ENCODE results near the gene ANAPC10.

Gene ANAPC10

DNA sequence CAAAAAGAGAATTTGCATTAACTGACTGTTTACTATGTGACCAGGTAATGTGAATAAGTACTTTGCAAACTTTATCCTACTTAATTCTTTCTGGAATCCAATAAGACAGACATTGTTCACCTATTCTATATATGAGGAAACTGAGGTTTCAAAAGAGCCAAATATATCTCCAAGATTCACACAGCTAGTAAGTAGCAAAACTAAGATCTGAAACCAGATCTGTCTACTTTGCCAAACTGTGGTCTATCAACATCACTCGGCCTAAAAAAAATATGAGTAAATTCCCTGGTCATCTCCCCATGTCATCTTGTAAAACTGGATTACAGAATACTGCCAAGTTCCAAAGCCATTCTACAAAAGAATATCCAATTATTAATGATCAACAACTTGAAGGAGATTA lies 52.8 kb downstream of the ANAPC10 start:
- DNase-seq = peak; percentile 66
- peak overlapping the region; percentile 12; the same call in 1 of the 2 replicates for H3K4me2 ChIP-seq (ENCODE audit: low read depth, low read length)
- no peak overlapping the region for H3K9ac ChIP-seq (ENCODE audit: low read length)

DNA sequence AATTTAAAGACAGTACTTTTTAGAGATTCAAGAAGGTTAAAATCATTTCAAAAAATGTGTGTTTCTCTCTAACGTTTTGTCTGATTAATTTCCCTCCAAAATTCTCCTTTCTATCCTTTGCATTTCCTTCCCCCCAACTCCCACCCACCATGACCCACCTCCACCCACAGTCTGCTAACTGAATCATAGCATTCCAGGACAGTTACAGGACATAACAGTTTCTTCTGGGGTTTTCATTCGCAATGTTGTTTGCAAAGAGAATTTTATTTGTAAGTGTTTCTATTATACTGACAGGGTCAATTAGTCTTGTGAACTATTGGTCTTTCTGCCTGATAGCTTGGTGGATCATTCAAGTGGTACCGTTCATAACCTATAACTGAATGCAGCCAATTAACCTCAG lies 53.7 kb downstream of the ANAPC10 start:
- H3K4me2 ChIP-seq (ENCODE audit: low read depth, low read length) = no peak overlapping the region
- H2AFZ ChIP-seq (ENCODE audit: low read length) = no peak overlapping the region
- no peak overlapping the region for H3K9ac ChIP-seq (ENCODE audit: low read length)
- no peak overlapping the region for H3K4me3 ChIP-seq (ENCODE audit: low read length)
- peaks cover 4% of the 10 kb centered on the region; the same call in 1 of the 2 replicates for H3F3A ChIP-seq (ENCODE audit: insufficient read depth, low read length)
- TF ChIP-seq, protein P1, sequence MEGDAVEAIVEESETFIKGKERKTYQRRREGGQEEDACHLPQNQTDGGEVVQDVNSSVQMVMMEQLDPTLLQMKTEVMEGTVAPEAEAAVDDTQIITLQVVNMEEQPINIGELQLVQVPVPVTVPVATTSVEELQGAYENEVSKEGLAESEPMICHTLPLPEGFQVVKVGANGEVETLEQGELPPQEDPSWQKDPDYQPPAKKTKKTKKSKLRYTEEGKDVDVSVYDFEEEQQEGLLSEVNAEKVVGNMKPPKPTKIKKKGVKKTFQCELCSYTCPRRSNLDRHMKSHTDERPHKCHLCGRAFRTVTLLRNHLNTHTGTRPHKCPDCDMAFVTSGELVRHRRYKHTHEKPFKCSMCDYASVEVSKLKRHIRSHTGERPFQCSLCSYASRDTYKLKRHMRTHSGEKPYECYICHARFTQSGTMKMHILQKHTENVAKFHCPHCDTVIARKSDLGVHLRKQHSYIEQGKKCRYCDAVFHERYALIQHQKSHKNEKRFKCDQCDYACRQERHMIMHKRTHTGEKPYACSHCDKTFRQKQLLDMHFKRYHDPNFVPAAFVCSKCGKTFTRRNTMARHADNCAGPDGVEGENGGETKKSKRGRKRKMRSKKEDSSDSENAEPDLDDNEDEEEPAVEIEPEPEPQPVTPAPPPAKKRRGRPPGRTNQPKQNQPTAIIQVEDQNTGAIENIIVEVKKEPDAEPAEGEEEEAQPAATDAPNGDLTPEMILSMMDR (IDR thresholded peaks at IDR 0.05; ENCODE audit: low read length) = no peak
- TF ChIP-seq EZH2 (optimal IDR thresholded peaks at IDR 0.05; ENCODE audit: low read depth, low read length) (no peak), EZH2phosphoT487 (IDR thresholded peaks at IDR 0.05; ENCODE audit: low read length) (no peak)
- H4K20me1 ChIP-seq (ENCODE audit: insufficient read depth, low read length) = no peaks in the 10 kb centered on the region
- no peaks in the 10 kb centered on the region for H3K36me3 ChIP-seq (replicated peaks; ENCODE audit: insufficient read depth, low read length)
- DNase-seq = no peak
- H3K27ac ChIP-seq (ENCODE audit: low read length) = no peak overlapping the region
- peaks cover 6% of the 10 kb centered on the region; the same call in 1 of the 2 replicates for H3K79me2 ChIP-seq (ENCODE audit: low read length)
- peaks cover 24% of the 10 kb centered on the region for H3K4me1 ChIP-seq (ENCODE audit: low read length)
- no peaks in the 10 kb centered on the region for H3K27me3 ChIP-seq (replicated peaks; ENCODE audit: insufficient read depth, low read length)
- no peaks in the 10 kb centered on the region for H3K9me3 ChIP-seq (replicated peaks; ENCODE audit: insufficient read depth, low read length)
- no peaks in the 10 kb centered on the region for H3K9me2 ChIP-seq (replicated peaks; ENCODE audit: insufficient read depth, low read length)

More for the DNA sequence above, 52.8 kb downstream of the ANAPC10 start:
- Histone ChIP-seq H3K36me3 (replicated peaks; ENCODE audit: insufficient read depth, low read length) (no peaks in the 10 kb centered on the region), H3K4me3 (ENCODE audit: low read length) (no peak overlapping the region), H3K27ac (ENCODE audit: low read length) (no peak overlapping the region), H3K4me1 (ENCODE audit: low read length) (peaks cover 24% of the 10 kb centered on the region), H3F3A (ENCODE audit: insufficient read depth, low read length) (peaks cover 4% of the 10 kb centered on the region; the same call in 1 of the 2 replicates), H3K27me3 (replicated peaks; ENCODE audit: insufficient read depth, low read length) (no peaks in the 10 kb centered on the region), H3K79me2 (ENCODE audit: low read length) (peaks cover 6% of the 10 kb centered on the region; the same call in 1 of the 2 replicates), H3K9me2 (replicated peaks; ENCODE audit: insufficient read depth, low read length) (no peaks in the 10 kb centered on the region), H4K20me1 (ENCODE audit: insufficient read depth, low read length) (no peaks in the 10 kb centered on the region), H3K9me3 (replicated peaks; ENCODE audit: insufficient read depth, low read length) (no peaks in the 10 kb centered on the region), H2AFZ (ENCODE audit: low read length) (no peak overlapping the region)
- TF ChIP-seq EZH2phosphoT487 (IDR thresholded peaks at IDR 0.05; ENCODE audit: low read length) = no peak
- no peak for TF ChIP-seq EZH2 (optimal IDR thresholded peaks at IDR 0.05; ENCODE audit: low read depth, low read length)
- TF ChIP-seq, protein P1 (IDR thresholded peaks at IDR 0.05; ENCODE audit: low read length) = no peak

DNA sequence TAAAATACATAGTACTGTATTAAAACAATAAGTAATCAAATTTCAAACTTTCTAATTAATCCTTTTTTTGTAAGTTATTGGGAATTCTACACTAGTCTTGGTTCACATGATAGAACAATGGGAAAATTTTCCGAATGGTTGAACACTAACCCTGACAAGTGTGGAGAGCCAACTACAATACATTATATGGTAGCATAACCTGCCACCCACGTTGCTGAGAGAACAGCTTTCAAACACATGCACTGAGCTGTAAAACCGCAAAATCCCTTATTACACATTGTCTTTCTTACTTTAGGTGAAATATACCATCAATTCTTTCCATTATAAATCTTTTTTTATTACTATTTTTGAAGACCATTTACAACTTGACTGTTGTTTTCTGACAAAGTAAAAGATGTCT lies 54.7 kb downstream of the ANAPC10 start:
- no peaks in the 10 kb centered on the region for H3K27me3 ChIP-seq (replicated peaks; ENCODE audit: insufficient read depth, low read length)
- no peaks in the 10 kb centered on the region for H3K9me2 ChIP-seq (replicated peaks; ENCODE audit: insufficient read depth, low read length)
- H3K27ac ChIP-seq (ENCODE audit: low read length) = no peak overlapping the region
- H3K9ac ChIP-seq (ENCODE audit: low read length) = no peak overlapping the region
- H3K4me1 ChIP-seq (ENCODE audit: low read length) = peaks cover 24% of the 10 kb centered on the region
- H3K4me3 ChIP-seq (ENCODE audit: low read length) = no peak overlapping the region
- H3K4me2 ChIP-seq (ENCODE audit: low read depth, low read length) = no peak overlapping the region
- no peaks in the 10 kb centered on the region for H3K36me3 ChIP-seq (replicated peaks; ENCODE audit: insufficient read depth, low read length)
- no peaks in the 10 kb centered on the region for H4K20me1 ChIP-seq (ENCODE audit: insufficient read depth, low read length)
- H3K79me2 ChIP-seq (ENCODE audit: low read length) = peaks cover 6% of the 10 kb centered on the region; the same call in 1 of the 2 replicates
- H3F3A ChIP-seq (ENCODE audit: insufficient read depth, low read length) = peaks cover 4% of the 10 kb centered on the region; the same call in 1 of the 2 replicates
- no peaks in the 10 kb centered on the region for H3K9me3 ChIP-seq (replicated peaks; ENCODE audit: insufficient read depth, low read length)
- H2AFZ ChIP-seq (ENCODE audit: low read length) = no peak overlapping the region
- DNase-seq = no peak
- TF ChIP-seq, protein P1 (IDR thresholded peaks at IDR 0.05; ENCODE audit: low read length) = no peak
- TF ChIP-seq EZH2 (optimal IDR thresholded peaks at IDR 0.05; ENCODE audit: low read depth, low read length) (no peak), EZH2phosphoT487 (IDR thresholded peaks at IDR 0.05; ENCODE audit: low read length) (no peak)
